DOHH2 (cell line): ENCODE data around the gene MRPL41.
"Not testable (repeated sequence)": the region's sequence is repeated elsewhere in the genome, so short reads cannot be mapped to it uniquely, and the experiment has no call there.

Source experiments
- H3F3A ChIP-seq: fragments of 200-600 bp; sonication (generic), shearing (Covaris generic); 2 replicates; pipeline ENCODE4 v1.6.0; 2016; ENCODE audit warnings: antibody characterized with exemption, mild to moderate bottlenecking; ENCODE audit not compliant: control insufficient read depth, insufficient read depth
- H3K27ac ChIP-seq: fragments of 200-600 bp; sonication (generic); 2 replicates; pipeline ENCODE4 v1.5.1; 2014; ENCODE audit warnings: low read depth, mild to moderate bottlenecking, low read length, moderate library complexity
- H3K27me3 ChIP-seq: fragments of 200-600 bp; sonication (generic); 2 replicates; pipeline ENCODE4 v1.6.1; 2014; ENCODE audit warnings: mild to moderate bottlenecking, low read length, mixed read lengths; ENCODE audit not compliant: control insufficient read depth
- H3K36me3 ChIP-seq: fragments of 200-600 bp; sonication (generic); 2 replicates; pipeline ENCODE4 v1.6.1; 2014; ENCODE audit warnings: mild to moderate bottlenecking, low read length, moderate library complexity, mixed read lengths; ENCODE audit not compliant: control insufficient read depth
- H3K4me1 ChIP-seq: fragments of 200-600 bp; sonication (generic); 2 replicates; pipeline ENCODE4 v1.6.1; 2014; ENCODE audit warnings: mild to moderate bottlenecking, low read length, mixed read lengths; ENCODE audit not compliant: control insufficient read depth
- H3K4me2 ChIP-seq: fragments of 200-600 bp; sonication (generic); 2 replicates; pipeline ENCODE4 v1.6.0; 2014; ENCODE audit warnings: mild to moderate bottlenecking, low read length, moderate library complexity
- H3K4me3 ChIP-seq: fragments of 200-600 bp; sonication (generic); 2 replicates; pipeline ENCODE4 v1.5.1; 2014; ENCODE audit warnings: mild to moderate bottlenecking, low read length, mixed read lengths
- H3K79me2 ChIP-seq: fragments of 200-600 bp; sonication (generic); 2 replicates; pipeline ENCODE4 v1.6.1; 2014; ENCODE audit warnings: mild to moderate bottlenecking, low read length, mixed read lengths; ENCODE audit not compliant: control insufficient read depth
- H3K9me2 ChIP-seq: fragments of 200-600 bp; sonication (generic); replicated peaks from 2 replicates; pipeline ENCODE4 v1.6.1; 2014; ENCODE audit warnings: mild to moderate bottlenecking, low read length, mixed read lengths; ENCODE audit not compliant: control insufficient read depth
- H3K9me3 ChIP-seq: fragments of 200-600 bp; sonication (generic); 2 replicates; pipeline ENCODE4 v1.6.1; 2014; ENCODE audit warnings: antibody characterized with exemption, low read length, mixed read lengths; ENCODE audit not compliant: control insufficient read depth, insufficient read depth
- H4K20me1 ChIP-seq: fragments of 200-600 bp; sonication (generic); 2 replicates; pipeline ENCODE4 v1.6.0; 2014; ENCODE audit warnings: low read depth, mild to moderate bottlenecking, antibody characterized with exemption, low read length, moderate library complexity; ENCODE audit not compliant: control insufficient read depth, insufficient read depth
- EZH2phosphoT487 ChIP-seq: fragments of 200-600 bp; sonication (generic); IDR thresholded peaks from 2 replicates; pipeline ENCODE4 v1.6.1; 2017; ENCODE audit warnings: borderline replicate concordance, mild to moderate bottlenecking, antibody characterized with exemption, low read length, moderate library complexity, mixed read lengths
- TF ChIP-seq, protein P1 (sequence below): fragments of 200-600 bp; sonication (generic); IDR thresholded peaks from one replicate; pipeline ENCODE4 v1.5.1; 2014; ENCODE audit warnings: antibody characterized with exemption, mild to moderate bottlenecking, low read depth, low read length; ENCODE audit not compliant: poor library complexity, severe bottlenecking

MRPL41 gene

DNA sequence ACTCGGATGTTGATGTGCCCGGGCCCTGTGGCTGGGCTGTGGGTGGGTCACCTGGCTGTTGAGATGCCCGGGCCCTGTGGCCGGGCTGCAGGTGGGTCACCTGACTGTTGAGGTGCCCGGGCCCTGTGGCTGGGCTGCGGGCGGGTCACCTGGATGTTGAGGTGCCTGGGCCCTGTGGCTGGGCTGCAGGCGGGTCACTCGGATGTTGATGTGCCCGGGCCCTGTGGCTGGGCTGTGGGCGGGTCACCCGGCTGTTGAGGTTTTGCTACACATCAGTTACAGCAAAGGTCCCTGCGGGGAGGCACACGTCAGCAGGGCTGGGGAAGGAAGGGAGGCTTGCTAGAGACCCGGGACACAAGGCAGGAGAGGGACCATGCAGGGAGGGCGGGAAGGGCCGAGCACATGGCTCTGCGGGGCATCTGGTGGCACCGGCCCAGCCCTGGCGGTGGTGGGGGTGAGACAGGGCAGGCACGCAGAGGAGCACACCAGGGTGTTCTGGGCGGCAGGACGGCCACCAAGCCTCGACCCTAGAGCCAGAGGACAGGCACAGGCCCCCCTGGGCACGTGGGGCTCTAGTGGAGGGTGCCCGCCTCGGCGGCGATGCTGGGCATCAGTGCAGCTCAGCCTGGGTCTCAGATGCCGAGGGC lies 36.9 kb upstream of the MRPL41 start:
- H3K4me2 ChIP-seq = no peak overlapping the region
- no peaks in the 10 kb centered on the region for H3K27me3 ChIP-seq

DNA sequence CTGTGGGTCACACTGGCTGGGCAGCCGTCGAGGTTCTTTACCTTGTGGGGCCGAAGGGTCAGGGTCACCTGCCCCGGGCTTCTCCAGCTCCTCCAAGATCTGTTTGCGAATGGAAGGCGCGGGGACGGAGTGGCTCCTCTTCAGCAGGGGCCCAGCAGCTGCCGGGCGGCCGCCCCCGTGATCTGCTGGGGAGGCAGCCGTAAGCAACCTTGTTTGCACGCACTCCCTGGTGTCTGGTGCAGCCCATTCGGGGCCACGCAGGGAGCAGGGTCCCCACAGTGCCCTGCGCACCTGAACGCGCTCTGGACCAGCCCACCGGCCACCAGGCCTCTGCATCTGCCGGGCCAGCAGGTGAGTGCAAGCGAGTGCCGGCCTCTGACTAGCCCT lies 36.3 kb upstream of the MRPL41 start:
- H3K9me3 ChIP-seq = no peaks in the 10 kb centered on the region
- TF ChIP-seq, protein P1, sequence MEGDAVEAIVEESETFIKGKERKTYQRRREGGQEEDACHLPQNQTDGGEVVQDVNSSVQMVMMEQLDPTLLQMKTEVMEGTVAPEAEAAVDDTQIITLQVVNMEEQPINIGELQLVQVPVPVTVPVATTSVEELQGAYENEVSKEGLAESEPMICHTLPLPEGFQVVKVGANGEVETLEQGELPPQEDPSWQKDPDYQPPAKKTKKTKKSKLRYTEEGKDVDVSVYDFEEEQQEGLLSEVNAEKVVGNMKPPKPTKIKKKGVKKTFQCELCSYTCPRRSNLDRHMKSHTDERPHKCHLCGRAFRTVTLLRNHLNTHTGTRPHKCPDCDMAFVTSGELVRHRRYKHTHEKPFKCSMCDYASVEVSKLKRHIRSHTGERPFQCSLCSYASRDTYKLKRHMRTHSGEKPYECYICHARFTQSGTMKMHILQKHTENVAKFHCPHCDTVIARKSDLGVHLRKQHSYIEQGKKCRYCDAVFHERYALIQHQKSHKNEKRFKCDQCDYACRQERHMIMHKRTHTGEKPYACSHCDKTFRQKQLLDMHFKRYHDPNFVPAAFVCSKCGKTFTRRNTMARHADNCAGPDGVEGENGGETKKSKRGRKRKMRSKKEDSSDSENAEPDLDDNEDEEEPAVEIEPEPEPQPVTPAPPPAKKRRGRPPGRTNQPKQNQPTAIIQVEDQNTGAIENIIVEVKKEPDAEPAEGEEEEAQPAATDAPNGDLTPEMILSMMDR = no peak
- TF ChIP-seq EZH2phosphoT487 = no peak
- no peaks in the 10 kb centered on the region for H3K9me2 ChIP-seq
- no peak overlapping the region for H3K4me2 ChIP-seq
- H3K27me3 ChIP-seq = no peaks in the 10 kb centered on the region
- H4K20me1 ChIP-seq = no peaks in the 10 kb centered on the region
- no peaks in the 10 kb centered on the region for H3K36me3 ChIP-seq
- no peaks in the 10 kb centered on the region for H3F3A ChIP-seq
- H3K4me1 ChIP-seq = no peaks in the 10 kb centered on the region
- H3K79me2 ChIP-seq = no peaks in the 10 kb centered on the region
- H3K27ac ChIP-seq = no peak overlapping the region
- no peak overlapping the region for H3K4me3 ChIP-seq

More for the DNA sequence above, 36.9 kb upstream of the MRPL41 start:
- Histone ChIP-seq H3K36me3 (no peaks in the 10 kb centered on the region), H4K20me1 (no peaks in the 10 kb centered on the region), H3K4me1 (no peaks in the 10 kb centered on the region), H3K79me2 (no peaks in the 10 kb centered on the region), H3K9me3 (no peaks in the 10 kb centered on the region), H3K9me2 (no peaks in the 10 kb centered on the region), H3K27ac (no peak overlapping the region), H3K4me3 (no peak overlapping the region), H3F3A (no peaks in the 10 kb centered on the region)
- TF ChIP-seq EZH2phosphoT487 = no peak
- TF ChIP-seq, protein P1 = no peak

DNA sequence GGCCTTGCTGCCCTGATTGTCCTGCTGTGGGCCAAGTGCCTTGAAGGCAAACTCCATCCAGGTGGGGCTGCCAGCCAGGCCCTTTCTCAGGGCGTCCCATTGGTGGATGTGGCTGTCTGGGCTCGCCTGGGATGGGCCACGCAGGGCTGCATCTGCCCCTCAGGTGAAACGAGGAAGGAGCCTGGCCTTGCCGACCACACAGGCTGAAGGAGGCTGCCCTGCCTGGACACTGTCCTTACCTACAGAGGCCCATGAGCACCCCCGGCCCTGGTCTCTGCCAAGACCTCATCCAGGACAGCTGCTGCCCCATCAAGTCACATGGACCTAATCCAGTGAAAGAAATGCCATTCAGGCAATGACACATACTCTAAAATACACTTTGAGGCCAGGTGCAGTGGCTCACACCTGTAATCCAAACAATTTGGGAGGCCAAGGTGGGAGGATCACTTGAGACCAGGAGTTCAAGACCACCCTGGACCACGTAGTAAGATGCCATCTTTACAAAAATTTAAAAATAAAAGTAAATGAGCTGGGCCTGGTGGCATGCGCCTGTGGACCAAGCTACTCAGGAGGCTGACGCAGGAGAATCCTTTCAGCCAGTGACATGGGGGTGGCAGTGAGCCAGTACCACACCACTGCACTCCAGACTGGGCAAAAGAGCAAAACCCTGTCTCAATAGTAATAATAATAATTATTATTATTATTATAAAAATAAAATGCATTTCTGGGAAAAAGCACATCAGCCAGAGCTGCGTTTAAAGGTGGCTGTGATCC lies 35.3 kb upstream of the MRPL41 start:
- no peak for TF ChIP-seq EZH2phosphoT487
- TF ChIP-seq, protein P1 = no peak
- H3K4me2 ChIP-seq = no peak overlapping the region

DNA sequence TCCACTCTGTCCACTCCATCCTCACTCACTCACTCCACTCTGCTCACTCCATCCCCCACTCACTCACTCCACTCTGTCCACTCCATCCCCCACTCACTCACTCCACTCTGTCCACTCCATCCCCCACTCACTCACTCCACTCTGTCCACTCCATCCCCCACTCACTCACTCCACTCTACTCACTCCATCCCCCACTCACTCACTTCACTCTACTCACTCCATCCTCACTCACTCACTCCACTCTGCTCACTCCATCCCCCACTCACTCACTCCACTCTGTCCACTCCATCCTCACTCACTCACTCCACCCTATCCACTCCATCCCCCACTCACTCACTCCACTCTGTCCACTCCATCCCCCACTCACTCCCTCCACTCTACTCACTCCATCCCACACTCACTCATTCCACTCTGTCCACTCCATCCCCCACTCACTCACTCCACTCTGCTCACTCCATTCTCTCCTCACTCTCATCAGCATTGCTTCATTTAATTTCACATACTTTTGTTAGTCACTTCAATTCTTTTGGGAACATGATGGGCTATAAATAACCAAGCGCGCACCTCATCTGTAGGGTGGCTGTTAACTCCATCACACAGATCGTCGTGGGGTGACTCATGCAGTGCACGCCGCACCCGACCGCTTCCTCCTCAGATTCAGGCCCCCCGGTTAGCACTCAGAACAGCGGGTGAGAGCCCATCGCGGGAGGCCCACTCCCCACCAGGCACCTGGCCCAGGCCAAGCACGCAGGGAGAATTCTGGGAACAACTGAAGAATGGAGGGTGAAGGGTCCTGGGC lies 32.8 kb upstream of the MRPL41 start:
- not testable (repeated sequence) for H3K4me3 ChIP-seq, H3K27ac ChIP-seq, H3K9me3 ChIP-seq, H4K20me1 ChIP-seq, H3K79me2 ChIP-seq, H3K9me2 ChIP-seq, H3K4me1 ChIP-seq, H3K36me3 ChIP-seq, H3F3A ChIP-seq, H3K4me2 ChIP-seq, H3K27me3 ChIP-seq

More for the DNA sequence above, 35.3 kb upstream of the MRPL41 start:
- Histone ChIP-seq H3K9me2 (no peaks in the 10 kb centered on the region), H3K36me3 (no peaks in the 10 kb centered on the region), H3K9me3 (no peaks in the 10 kb centered on the region), H3K4me1 (no peaks in the 10 kb centered on the region), H3K27me3 (no peaks in the 10 kb centered on the region), H3F3A (no peaks in the 10 kb centered on the region), H3K27ac (no peak overlapping the region), H4K20me1 (no peaks in the 10 kb centered on the region), H3K4me3 (no peak overlapping the region), H3K79me2 (no peaks in the 10 kb centered on the region)
